ENCODE measurements around the gene APH1B.

DNA sequence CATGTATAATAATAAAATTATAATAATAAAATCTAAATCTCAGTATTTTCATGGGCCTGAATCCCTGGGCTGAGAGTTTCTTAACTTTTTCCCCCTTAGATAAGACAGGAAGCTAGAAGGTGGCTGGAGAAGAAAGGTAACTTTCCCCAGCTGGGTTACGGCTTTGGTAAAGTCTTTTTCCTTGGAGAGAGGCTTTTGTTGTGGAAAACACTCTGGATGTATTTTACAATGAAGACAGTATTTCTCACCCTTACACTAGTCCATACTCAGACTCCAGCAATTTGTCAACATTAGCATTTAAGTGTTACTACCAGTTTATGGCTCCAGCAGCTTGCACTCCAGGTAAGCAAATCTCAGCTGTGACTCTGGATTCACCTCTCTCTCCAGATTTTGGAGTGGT, 34.9 kb downstream of the APH1B start:
- TF ChIP-seq TCF12 (IDR thresholded peaks at IDR 0.05; ENCODE audit: low read depth) (no peak), TEAD4 (IDR thresholded peaks at IDR 0.05) (no peak), EP300 (IDR thresholded peaks at IDR 0.05; ENCODE audit: borderline replicate concordance) (no peak), EGR1 (IDR thresholded peaks at IDR 0.05) (no peak), YY1 (IDR thresholded peaks at IDR 0.05; ENCODE audit: low read depth) (no peak), CEBPB (IDR thresholded peaks at IDR 0.05) (no peak), CREB1 (IDR thresholded peaks at IDR 0.05; ENCODE audit: low read depth) (no peak), RAD21 (IDR thresholded peaks at IDR 0.05; ENCODE audit: low read depth) (no peak), TAF1 (IDR thresholded peaks at IDR 0.05; ENCODE audit: low read depth) (no peak)
- TF ChIP-seq, protein P1, sequence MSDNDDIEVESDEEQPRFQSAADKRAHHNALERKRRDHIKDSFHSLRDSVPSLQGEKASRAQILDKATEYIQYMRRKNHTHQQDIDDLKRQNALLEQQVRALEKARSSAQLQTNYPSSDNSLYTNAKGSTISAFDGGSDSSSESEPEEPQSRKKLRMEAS (IDR thresholded peaks at IDR 0.05): no peak
- TF ChIP-seq, protein P2, sequence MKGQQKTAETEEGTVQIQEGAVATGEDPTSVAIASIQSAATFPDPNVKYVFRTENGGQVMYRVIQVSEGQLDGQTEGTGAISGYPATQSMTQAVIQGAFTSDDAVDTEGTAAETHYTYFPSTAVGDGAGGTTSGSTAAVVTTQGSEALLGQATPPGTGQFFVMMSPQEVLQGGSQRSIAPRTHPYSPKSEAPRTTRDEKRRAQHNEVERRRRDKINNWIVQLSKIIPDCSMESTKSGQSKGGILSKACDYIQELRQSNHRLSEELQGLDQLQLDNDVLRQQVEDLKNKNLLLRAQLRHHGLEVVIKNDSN (IDR thresholded peaks at IDR 0.05): no peak

Data from Ishikawa (cell line).